Measurements from ENCODE around the gene KLHDC3.

KLHDC3 gene

DNA sequence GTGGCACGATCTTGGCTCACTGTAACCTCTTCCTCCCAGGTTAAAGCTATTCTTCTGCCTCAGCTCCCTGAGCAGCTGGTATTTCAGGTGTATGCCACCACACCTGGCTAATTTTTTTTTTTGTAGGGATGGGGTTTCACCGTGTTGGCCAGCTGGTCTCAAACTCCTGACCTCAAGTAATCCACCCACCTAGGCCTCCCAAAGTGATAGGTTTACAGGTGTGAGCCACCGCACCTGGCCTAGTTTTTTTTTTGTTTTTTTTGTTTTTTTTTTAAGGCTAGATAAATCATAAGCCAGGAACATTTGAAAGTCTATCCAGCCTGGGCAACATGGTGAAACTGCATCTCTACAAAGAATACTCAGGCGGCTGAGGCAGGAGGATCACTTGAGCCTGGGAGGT, 18.3 kb downstream of the KLHDC3 start:
- H3K27me3 ChIP-seq (ENCODE audit: insufficient read depth, insufficient read length): no peaks in the 10 kb centered on the region
- no peaks in the 10 kb centered on the region for H3K9me3 ChIP-seq (ENCODE audit: insufficient read depth, low read length)
- H3K9ac ChIP-seq (ENCODE audit: insufficient read length, low read depth): no peak overlapping the region
- H3K36me3 ChIP-seq (ENCODE audit: insufficient read depth, insufficient read length, low read length): peaks cover 71% of the 10 kb centered on the region
- no peaks in the 10 kb centered on the region for H3K4me1 ChIP-seq (ENCODE audit: insufficient read depth, insufficient read length)
- TF ChIP-seq YY1 (IDR thresholded peaks at IDR 0.05; ENCODE audit: insufficient read depth, insufficient read length): no peak
- TF ChIP-seq ZNF274 (IDR thresholded peaks at IDR 0.05; ENCODE audit: low read depth, low read length): no peak
- no peak for TF ChIP-seq SUZ12 (IDR thresholded peaks at IDR 0.05; ENCODE audit: extremely low read depth, insufficient read depth, insufficient read length)
- DNase-seq (ENCODE audit: low read depth, low spot score): no peak
- H3K4me3 ChIP-seq (ENCODE audit: insufficient read length, low read depth): no peak overlapping the region

DNA sequence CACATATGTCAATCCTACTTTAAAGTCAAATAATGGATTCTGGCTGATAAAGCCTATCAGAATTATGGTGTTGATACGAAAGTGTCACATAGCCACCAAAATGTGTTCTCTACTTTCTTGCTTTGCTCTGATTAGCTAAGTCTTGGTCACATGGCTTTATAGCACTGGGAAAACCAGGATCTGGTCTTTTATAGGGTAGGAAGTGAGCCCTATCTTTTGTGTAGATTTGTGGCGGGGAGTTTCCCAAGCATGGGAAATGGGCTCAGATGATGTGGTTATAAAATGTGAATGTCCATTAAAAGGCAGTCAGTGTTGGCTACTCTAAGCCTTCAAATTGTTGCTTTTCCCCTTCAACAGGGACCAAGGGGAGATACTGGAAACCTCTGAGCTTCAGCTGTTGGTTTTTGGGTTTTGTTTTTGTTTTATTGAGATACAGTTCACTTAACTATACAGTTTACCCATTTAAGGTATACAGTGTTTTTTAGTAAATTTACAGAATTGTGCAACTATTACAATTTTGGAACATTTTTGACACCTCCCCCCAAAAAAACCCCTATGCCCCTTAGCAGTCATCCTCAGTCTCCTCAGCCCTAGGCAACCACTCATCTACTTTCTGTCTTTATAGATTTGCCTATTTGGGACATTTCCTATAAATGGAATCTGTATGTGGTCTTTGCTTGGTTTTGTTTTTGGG, 19.6 kb downstream of the KLHDC3 start:
- Histone ChIP-seq H3K4me3 (ENCODE audit: insufficient read length, low read depth) (no peak overlapping the region), H3K36me3 (ENCODE audit: insufficient read depth, insufficient read length, low read length) (peaks cover 73% of the 10 kb centered on the region), H3K9me3 (ENCODE audit: insufficient read depth, low read length) (no peaks in the 10 kb centered on the region), H3K4me1 (ENCODE audit: insufficient read depth, insufficient read length) (no peaks in the 10 kb centered on the region), H3K9ac (ENCODE audit: insufficient read length, low read depth) (no peak overlapping the region), H3K27me3 (ENCODE audit: insufficient read depth, insufficient read length) (no peaks in the 10 kb centered on the region)
- DNase-seq (ENCODE audit: low read depth, low spot score): no peak
- TF ChIP-seq ZNF274 (IDR thresholded peaks at IDR 0.05; ENCODE audit: low read depth, low read length) (no peak), YY1 (IDR thresholded peaks at IDR 0.05; ENCODE audit: insufficient read depth, insufficient read length) (no peak), SUZ12 (IDR thresholded peaks at IDR 0.05; ENCODE audit: extremely low read depth, insufficient read depth, insufficient read length) (no peak)

DNA sequence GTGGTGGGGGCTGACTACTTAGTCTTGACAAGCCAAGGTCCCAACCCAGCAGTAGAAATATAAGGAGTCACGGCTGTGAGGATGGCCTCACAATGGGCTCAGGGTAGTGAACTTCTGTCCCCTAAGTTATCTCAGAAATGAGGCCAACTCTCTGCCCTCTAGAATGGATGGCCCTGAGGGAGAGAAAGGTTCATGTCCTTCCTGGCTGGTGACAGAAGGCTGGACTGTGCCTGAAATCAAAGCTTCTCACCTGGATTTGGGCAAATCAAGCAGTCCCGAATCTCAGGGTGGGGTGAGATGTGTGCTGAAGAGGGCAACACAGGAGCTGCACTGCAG, 20.1 kb downstream of the KLHDC3 start:
- TF ChIP-seq YY1 (IDR thresholded peaks at IDR 0.05; ENCODE audit: insufficient read depth, insufficient read length) (no peak), ZNF274 (IDR thresholded peaks at IDR 0.05; ENCODE audit: low read depth, low read length) (no peak), SUZ12 (IDR thresholded peaks at IDR 0.05; ENCODE audit: extremely low read depth, insufficient read depth, insufficient read length) (no peak)
- Histone ChIP-seq H3K4me1 (ENCODE audit: insufficient read depth, insufficient read length) (no peaks in the 10 kb centered on the region), H3K9ac (ENCODE audit: insufficient read length, low read depth) (no peak overlapping the region), H3K4me3 (ENCODE audit: insufficient read length, low read depth) (no peak overlapping the region), H3K27me3 (ENCODE audit: insufficient read depth, insufficient read length) (no peaks in the 10 kb centered on the region), H3K36me3 (ENCODE audit: insufficient read depth, insufficient read length, low read length) (peaks cover 73% of the 10 kb centered on the region), H3K9me3 (ENCODE audit: insufficient read depth, low read length) (no peaks in the 10 kb centered on the region)
- DNase-seq (ENCODE audit: low read depth, low spot score): no peak

DNA sequence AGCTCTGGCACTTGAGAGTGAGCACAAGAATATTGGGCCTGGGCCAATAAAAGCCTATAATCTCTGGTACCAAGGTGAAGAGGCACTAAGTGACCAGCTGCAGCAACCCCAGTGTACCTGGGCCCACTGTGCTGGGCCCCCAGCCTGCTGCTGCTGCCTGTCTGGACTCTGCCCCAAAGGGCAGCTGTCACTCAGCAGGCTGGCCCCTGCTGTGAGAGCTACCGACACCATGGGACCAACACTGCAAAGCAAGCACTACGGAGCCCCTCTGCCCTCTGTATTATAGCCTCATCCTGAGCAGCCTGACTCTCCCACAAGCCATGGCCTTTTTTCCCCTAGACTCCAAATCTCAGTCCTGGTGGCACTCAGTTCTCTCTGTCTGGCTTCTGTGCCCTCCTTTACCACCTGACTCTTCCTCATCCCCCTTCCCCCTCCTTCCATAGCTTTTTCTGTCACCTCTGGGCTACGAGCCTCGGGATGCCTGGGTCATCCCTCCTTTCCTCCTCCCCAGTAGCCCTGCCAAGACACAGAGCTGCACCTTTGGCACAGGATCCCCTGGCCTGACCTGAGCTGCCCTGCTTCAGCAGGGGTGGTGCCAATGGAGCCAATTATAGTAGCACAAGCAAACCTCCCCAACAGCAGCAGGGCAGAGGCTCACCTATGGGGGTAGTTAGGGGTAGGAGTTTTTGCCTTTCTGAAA, 21.6 kb downstream of the KLHDC3 start:
- no peak overlapping the region for H3K9ac ChIP-seq (ENCODE audit: insufficient read length, low read depth)

DNA sequence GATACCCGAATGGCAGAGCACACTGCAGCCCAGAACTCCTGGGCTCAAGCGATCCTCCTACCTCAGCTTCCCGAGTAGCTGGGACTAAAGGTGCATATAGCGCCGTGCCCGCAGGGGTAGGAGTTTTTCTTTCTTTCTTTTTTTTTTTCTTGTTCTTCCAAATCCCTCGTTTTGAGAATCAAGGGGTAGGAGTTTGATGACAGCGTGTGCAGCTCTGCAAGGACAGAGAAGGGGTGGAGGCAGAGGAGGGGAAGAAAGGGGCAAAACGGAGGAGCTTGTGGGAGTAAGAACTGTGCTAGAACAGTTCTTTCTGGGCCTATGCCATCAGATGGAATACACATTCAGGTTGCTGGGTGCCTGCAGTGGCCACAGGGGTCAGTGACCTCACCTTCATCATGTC, 22.7 kb downstream of the KLHDC3 start:
- Histone ChIP-seq H3K9ac (ENCODE audit: insufficient read length, low read depth) (no peak overlapping the region), H3K4me3 (ENCODE audit: insufficient read length, low read depth) (no peak overlapping the region), H3K27me3 (ENCODE audit: insufficient read depth, insufficient read length) (no peaks in the 10 kb centered on the region), H3K36me3 (ENCODE audit: insufficient read depth, insufficient read length, low read length) (peaks cover 77% of the 10 kb centered on the region), H3K9me3 (ENCODE audit: insufficient read depth, low read length) (no peaks in the 10 kb centered on the region), H3K4me1 (ENCODE audit: insufficient read depth, insufficient read length) (no peaks in the 10 kb centered on the region)
- TF ChIP-seq YY1 (IDR thresholded peaks at IDR 0.05; ENCODE audit: insufficient read depth, insufficient read length) (no peak), SUZ12 (IDR thresholded peaks at IDR 0.05; ENCODE audit: extremely low read depth, insufficient read depth, insufficient read length) (no peak)
- no peak for DNase-seq (ENCODE audit: low read depth, low spot score)

More for the DNA sequence above, 21.6 kb downstream of the KLHDC3 start:
- no peak for DNase-seq (ENCODE audit: low read depth, low spot score)
- H3K36me3 ChIP-seq (ENCODE audit: insufficient read depth, insufficient read length, low read length): peaks cover 75% of the 10 kb centered on the region
- no peaks in the 10 kb centered on the region for H3K9me3 ChIP-seq (ENCODE audit: insufficient read depth, low read length)
- TF ChIP-seq YY1 (IDR thresholded peaks at IDR 0.05; ENCODE audit: insufficient read depth, insufficient read length) (no peak), ZNF274 (IDR thresholded peaks at IDR 0.05; ENCODE audit: low read depth, low read length) (no peak), SUZ12 (IDR thresholded peaks at IDR 0.05; ENCODE audit: extremely low read depth, insufficient read depth, insufficient read length) (no peak)
- no peak overlapping the region for H3K4me3 ChIP-seq (ENCODE audit: insufficient read length, low read depth)
- no peaks in the 10 kb centered on the region for H3K27me3 ChIP-seq (ENCODE audit: insufficient read depth, insufficient read length)
- no peaks in the 10 kb centered on the region for H3K4me1 ChIP-seq (ENCODE audit: insufficient read depth, insufficient read length)

DNA sequence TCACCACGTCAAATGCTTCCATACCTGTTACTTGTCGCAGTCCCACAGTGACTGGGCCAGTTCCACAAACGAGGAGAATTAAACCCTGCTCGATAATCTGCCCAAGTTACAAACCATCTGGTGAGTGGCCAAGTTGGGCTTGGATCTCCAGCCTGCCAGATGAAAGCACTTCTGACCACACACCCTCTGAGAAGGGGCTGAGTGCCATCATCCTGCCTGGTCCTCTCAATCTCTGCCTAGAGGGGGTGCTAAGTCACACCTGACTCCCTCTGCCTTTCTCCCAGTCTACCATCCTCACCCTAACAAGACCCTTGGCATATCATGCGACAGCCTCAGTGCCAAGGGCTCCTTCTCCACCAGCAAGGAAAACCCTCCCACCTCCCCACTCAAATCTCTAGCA, 23.1 kb downstream of the KLHDC3 start:
- Histone ChIP-seq H3K36me3 (ENCODE audit: insufficient read depth, insufficient read length, low read length) (peaks cover 76% of the 10 kb centered on the region), H3K27me3 (ENCODE audit: insufficient read depth, insufficient read length) (no peaks in the 10 kb centered on the region), H3K4me1 (ENCODE audit: insufficient read depth, insufficient read length) (no peaks in the 10 kb centered on the region), H3K9me3 (ENCODE audit: insufficient read depth, low read length) (no peaks in the 10 kb centered on the region), H3K9ac (ENCODE audit: insufficient read length, low read depth) (no peak overlapping the region), H3K4me3 (ENCODE audit: insufficient read length, low read depth) (no peak overlapping the region)
- TF ChIP-seq ZNF274 (IDR thresholded peaks at IDR 0.05; ENCODE audit: low read depth, low read length) (no peak), SUZ12 (IDR thresholded peaks at IDR 0.05; ENCODE audit: extremely low read depth, insufficient read depth, insufficient read length) (no peak), YY1 (IDR thresholded peaks at IDR 0.05; ENCODE audit: insufficient read depth, insufficient read length) (no peak)
- no peak for DNase-seq (ENCODE audit: low read depth, low spot score)

DNA sequence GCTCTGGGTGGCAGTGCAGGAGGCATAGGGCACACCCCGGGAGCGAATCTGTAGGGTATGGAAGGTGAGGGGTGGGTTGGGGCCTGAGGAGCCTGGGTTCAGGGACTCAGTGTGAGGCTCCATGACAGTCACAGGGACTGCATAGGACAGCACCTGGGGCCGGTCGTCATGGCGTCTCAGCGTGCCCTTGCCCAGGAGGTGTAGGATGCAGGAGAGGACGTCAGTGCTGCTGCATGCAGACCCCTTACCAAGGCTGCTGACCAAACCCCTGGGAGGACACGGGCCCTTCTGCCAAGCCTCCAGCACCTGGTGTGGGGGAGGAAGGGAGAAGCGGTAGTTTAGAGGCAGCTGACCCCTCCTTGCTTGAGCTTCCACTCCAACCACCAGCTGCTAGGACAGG, 23.7 kb downstream of the KLHDC3 start:
- no peaks in the 10 kb centered on the region for H3K4me1 ChIP-seq (ENCODE audit: insufficient read depth, insufficient read length)
- peaks cover 76% of the 10 kb centered on the region for H3K36me3 ChIP-seq (ENCODE audit: insufficient read depth, insufficient read length, low read length)
- no peak for DNase-seq (ENCODE audit: low read depth, low spot score)
- H3K9me3 ChIP-seq (ENCODE audit: insufficient read depth, low read length): no peaks in the 10 kb centered on the region
- TF ChIP-seq YY1 (IDR thresholded peaks at IDR 0.05; ENCODE audit: insufficient read depth, insufficient read length): no peak
- no peak for TF ChIP-seq ZNF274 (IDR thresholded peaks at IDR 0.05; ENCODE audit: low read depth, low read length)
- no peak for TF ChIP-seq SUZ12 (IDR thresholded peaks at IDR 0.05; ENCODE audit: extremely low read depth, insufficient read depth, insufficient read length)
- no peak overlapping the region for H3K4me3 ChIP-seq (ENCODE audit: insufficient read length, low read depth)
- H3K27me3 ChIP-seq (ENCODE audit: insufficient read depth, insufficient read length): no peaks in the 10 kb centered on the region
- H3K9ac ChIP-seq (ENCODE audit: insufficient read length, low read depth): no peak overlapping the region
